AG10803 (cell line): ENCODE results near the gene ZNF789.
A peak's percentile ranks its signal among the peaks of the same experiment; 100 is the strongest.

Source experiments
- DNase-seq: peaks from one replicate; pipeline ENCODE4 v3.0.0; 2010; ENCODE audit warnings: low read depth
- H3K4me3 ChIP-seq: 2 replicates; pipeline ENCODE4 v1.5.1; 2011; ENCODE audit warnings: mild to moderate bottlenecking, low read length, control low read depth
- TF ChIP-seq, protein P1 (sequence below): conservative IDR thresholded peaks from 2 replicates; pipeline ENCODE4 v1.5.1; 2011; ENCODE audit warnings: mild to moderate bottlenecking, low read length, control low read depth, inconsistent platforms

The ZNF789 gene

GRCh38 chr7:99460651-99461050 is 12.0 kb upstream of the ZNF789 start:
- no peak for DNase-seq
- H3K4me3 ChIP-seq: no peak overlapping the region
- TF ChIP-seq, protein P1, sequence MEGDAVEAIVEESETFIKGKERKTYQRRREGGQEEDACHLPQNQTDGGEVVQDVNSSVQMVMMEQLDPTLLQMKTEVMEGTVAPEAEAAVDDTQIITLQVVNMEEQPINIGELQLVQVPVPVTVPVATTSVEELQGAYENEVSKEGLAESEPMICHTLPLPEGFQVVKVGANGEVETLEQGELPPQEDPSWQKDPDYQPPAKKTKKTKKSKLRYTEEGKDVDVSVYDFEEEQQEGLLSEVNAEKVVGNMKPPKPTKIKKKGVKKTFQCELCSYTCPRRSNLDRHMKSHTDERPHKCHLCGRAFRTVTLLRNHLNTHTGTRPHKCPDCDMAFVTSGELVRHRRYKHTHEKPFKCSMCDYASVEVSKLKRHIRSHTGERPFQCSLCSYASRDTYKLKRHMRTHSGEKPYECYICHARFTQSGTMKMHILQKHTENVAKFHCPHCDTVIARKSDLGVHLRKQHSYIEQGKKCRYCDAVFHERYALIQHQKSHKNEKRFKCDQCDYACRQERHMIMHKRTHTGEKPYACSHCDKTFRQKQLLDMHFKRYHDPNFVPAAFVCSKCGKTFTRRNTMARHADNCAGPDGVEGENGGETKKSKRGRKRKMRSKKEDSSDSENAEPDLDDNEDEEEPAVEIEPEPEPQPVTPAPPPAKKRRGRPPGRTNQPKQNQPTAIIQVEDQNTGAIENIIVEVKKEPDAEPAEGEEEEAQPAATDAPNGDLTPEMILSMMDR: no peak

GRCh38 chr7:99461221-99461620 is 11.5 kb upstream of the ZNF789 start:
- no peak for DNase-seq
- H3K4me3 ChIP-seq: no peak overlapping the region
- TF ChIP-seq, protein P1: no peak; the same call in 1 of the 2 replicates

- TF ChIP-seq, protein P1: no peak
- peak overlapping the region; percentile 95 for H3K4me3 ChIP-seq
- no peak for DNase-seq
Measured at GRCh38 chr7:99465421-99465768, 7.3 kb upstream of the ZNF789 start.

- no peak overlapping the region for H3K4me3 ChIP-seq
- DNase-seq: no peak
- TF ChIP-seq, protein P1: no peak
Measured at GRCh38 chr7:99468336-99468918, 4.3 kb upstream of the ZNF789 start.

- H3K4me3 ChIP-seq: no peak overlapping the region
- TF ChIP-seq, protein P1: no peak
- DNase-seq: no peak
Measured at GRCh38 chr7:99469381-99470065, 3.2 kb upstream of the ZNF789 start.

DNA sequence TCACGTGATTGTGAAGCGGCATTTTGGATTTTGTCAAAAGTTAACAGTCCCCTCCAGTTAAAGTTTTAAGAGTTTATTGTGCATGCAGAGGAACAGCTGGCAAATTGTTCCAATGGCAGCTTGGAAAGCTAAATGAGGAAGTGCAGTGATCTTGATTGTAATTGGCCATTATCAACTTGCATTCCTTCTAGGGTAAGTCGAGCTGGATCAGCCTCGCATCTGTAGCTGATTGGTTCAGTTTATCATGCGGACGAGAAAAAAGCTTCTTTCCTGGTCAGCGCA is 566 bp downstream of the ZNF789 start:
- DNase-seq: peak; percentile 69
- peak overlapping the region; percentile 90 for H3K4me3 ChIP-seq
- TF ChIP-seq, protein P1: no peak

- DNase-seq: no peak
- TF ChIP-seq, protein P1: no peak
- no peak overlapping the region for H3K4me3 ChIP-seq
Measured at GRCh38 chr7:99476107-99476506, 3.4 kb downstream of the ZNF789 start.
